ENCODE results near the gene ZBTB4. TPM values are rescaled to one million over a fixed set of nuclear protein-coding genes. Genes with fewer than 3 reads are reported as not detected.
A peak's percentile ranks its signal among the peaks of the same experiment; 100 is the strongest.

Gene ZBTB4
- 20.2 and 20.3 TPM in 2 replicates for total RNA-seq

GRCh38 chr17:7479213-7480088, at the start of gene ZBTB4:
Gene ZBTB4, minus strand, starts transcription at chr17:7479631. Its CDS starts 12,830 bp downstream, at chr17:7466801.
- H3K9me3 Mint-ChIP-seq, result no peaks in the 10 kb centered on the region
- H3K36me3 Mint-ChIP-seq (ENCODE audit: low read depth), result peaks cover 4% of the 10 kb centered on the region
- DNase-seq (ENCODE audit: low spot score), result peak; percentile 55
- peak within 1 kb of the TSS; percentile 92 for H3K4me3 Mint-ChIP-seq (ENCODE audit: low read depth)
- H3K4me1 Mint-ChIP-seq (ENCODE audit: low read depth), result peaks cover 47% of the 10 kb centered on the region
- H3K27me3 Mint-ChIP-seq (ENCODE audit: low read depth), result no peaks in the 10 kb centered on the region
- peak within 1 kb of the TSS; percentile 76 for H3K27ac Mint-ChIP-seq
- intact Hi-C loops (cut with micrococcal nuclease), result loop anchor here (10.0 kb wide), 2 partner anchors 205 to 355 kb away; partner anchors contain the start of genes KDM6B, TP53 and WRAP53

GRCh38 chr17:7528842-7529241, 49.4 kb upstream of the ZBTB4 start:
- Mint-ChIP-seq H3K36me3 (ENCODE audit: low read depth) (peaks cover 3% of the 10 kb centered on the region), H3K27me3 (ENCODE audit: low read depth) (peaks cover 2% of the 10 kb centered on the region)
- DNase-seq (ENCODE audit: low spot score), result no peak

GRCh38 chr17:7523033-7523432, 43.6 kb upstream of the ZBTB4 start:
- Mint-ChIP-seq H3K4me3 (ENCODE audit: low read depth) (no peak overlapping the region), H3K4me1 (ENCODE audit: low read depth) (peaks cover 6% of the 10 kb centered on the region), H3K9me3 (peaks cover 13% of the 10 kb centered on the region), H3K27ac (no peak overlapping the region), H3K27me3 (ENCODE audit: low read depth) (no peaks in the 10 kb centered on the region), H3K36me3 (ENCODE audit: low read depth) (peaks cover 3% of the 10 kb centered on the region)
- intact Hi-C loops (cut with micrococcal nuclease), result loop anchor here (2.0 kb wide), 1 partner anchor 38 kb away; the partner anchor contains the start of gene SENP3
- DNase-seq (ENCODE audit: low spot score), result peak; percentile 26

More at GRCh38 chr17:7528842-7529241, 49.4 kb upstream of the ZBTB4 start:
- Mint-ChIP-seq H3K4me1 (ENCODE audit: low read depth) (no peaks in the 10 kb centered on the region), H3K27ac (no peak overlapping the region), H3K9me3 (peaks cover 27% of the 10 kb centered on the region), H3K4me3 (ENCODE audit: low read depth) (no peak overlapping the region)
- intact Hi-C loops (cut with micrococcal nuclease), result no loop called here

- intact Hi-C loops (cut with micrococcal nuclease), result no loop called here
- peaks cover 5% of the 10 kb centered on the region for H3K4me1 Mint-ChIP-seq (ENCODE audit: low read depth)
These were observed 36.6 kb upstream of the ZBTB4 start for GRCh38 chr17:7515911-7516610.

GRCh38 chr17:7513850-7514419, 34.5 kb upstream of the ZBTB4 start:
- DNase-seq (ENCODE audit: low spot score), result no peak
- peaks cover 5% of the 10 kb centered on the region for H3K4me1 Mint-ChIP-seq (ENCODE audit: low read depth)
- H3K9me3 Mint-ChIP-seq, result no peaks in the 10 kb centered on the region
- H3K4me3 Mint-ChIP-seq (ENCODE audit: low read depth), result no peak overlapping the region
- H3K36me3 Mint-ChIP-seq (ENCODE audit: low read depth), result peaks cover 60% of the 10 kb centered on the region
- H3K27me3 Mint-ChIP-seq (ENCODE audit: low read depth), result no peaks in the 10 kb centered on the region
- H3K27ac Mint-ChIP-seq, result peak overlapping the region; percentile 25
- intact Hi-C loops (cut with micrococcal nuclease), result loop anchor here (1.0 kb wide), 1 partner anchor 47 kb away; the partner anchor contains the start of gene SENP3

More at GRCh38 chr17:7515911-7516610, 36.6 kb upstream of the ZBTB4 start:
- Mint-ChIP-seq H3K9me3 (no peaks in the 10 kb centered on the region), H3K4me3 (ENCODE audit: low read depth) (no peak overlapping the region), H3K27ac (no peak overlapping the region), H3K27me3 (ENCODE audit: low read depth) (no peaks in the 10 kb centered on the region), H3K36me3 (ENCODE audit: low read depth) (peaks cover 40% of the 10 kb centered on the region)
- no peak for DNase-seq (ENCODE audit: low spot score)

GRCh38 chr17:7512824-7513540, 33.6 kb upstream of the ZBTB4 start:
- H3K4me3 Mint-ChIP-seq (ENCODE audit: low read depth), result no peak overlapping the region
- H3K9me3 Mint-ChIP-seq, result no peaks in the 10 kb centered on the region
- DNase-seq (ENCODE audit: low spot score), result no peak
- peaks cover 5% of the 10 kb centered on the region for H3K4me1 Mint-ChIP-seq (ENCODE audit: low read depth)
- intact Hi-C loops (cut with micrococcal nuclease), result no loop called here
- peaks cover 69% of the 10 kb centered on the region for H3K36me3 Mint-ChIP-seq (ENCODE audit: low read depth)
- no peak overlapping the region for H3K27ac Mint-ChIP-seq
- no peaks in the 10 kb centered on the region for H3K27me3 Mint-ChIP-seq (ENCODE audit: low read depth)

GRCh38 chr17:7512105-7512504, 32.7 kb upstream of the ZBTB4 start:
- H3K36me3 Mint-ChIP-seq (ENCODE audit: low read depth), result peaks cover 77% of the 10 kb centered on the region
- no peak for DNase-seq (ENCODE audit: low spot score)
- no peaks in the 10 kb centered on the region for H3K9me3 Mint-ChIP-seq
- H3K27me3 Mint-ChIP-seq (ENCODE audit: low read depth), result no peaks in the 10 kb centered on the region
- intact Hi-C loops (cut with micrococcal nuclease), result no loop called here
- no peak overlapping the region for H3K4me3 Mint-ChIP-seq (ENCODE audit: low read depth)
- H3K27ac Mint-ChIP-seq, result no peak overlapping the region
- peaks cover 5% of the 10 kb centered on the region for H3K4me1 Mint-ChIP-seq (ENCODE audit: low read depth)

GRCh38 chr17:7511108-7511507, 31.7 kb upstream of the ZBTB4 start:
- DNase-seq (ENCODE audit: low spot score), result no peak
- intact Hi-C loops (cut with micrococcal nuclease), result no loop called here
- Mint-ChIP-seq H3K27me3 (ENCODE audit: low read depth) (no peaks in the 10 kb centered on the region), H3K4me3 (ENCODE audit: low read depth) (no peak overlapping the region), H3K36me3 (ENCODE audit: low read depth) (peaks cover 84% of the 10 kb centered on the region), H3K27ac (no peak overlapping the region), H3K4me1 (ENCODE audit: low read depth) (peaks cover 5% of the 10 kb centered on the region), H3K9me3 (no peaks in the 10 kb centered on the region)

- Mint-ChIP-seq H3K4me3 (ENCODE audit: low read depth) (no peak overlapping the region), H3K9me3 (no peaks in the 10 kb centered on the region), H3K36me3 (ENCODE audit: low read depth) (peaks cover 90% of the 10 kb centered on the region), H3K27me3 (ENCODE audit: low read depth) (no peaks in the 10 kb centered on the region), H3K27ac (no peak overlapping the region), H3K4me1 (ENCODE audit: low read depth) (peaks cover 5% of the 10 kb centered on the region)
- no peak for DNase-seq (ENCODE audit: low spot score)
- intact Hi-C loops (cut with micrococcal nuclease), result no loop called here
These were observed 30.5 kb upstream of the ZBTB4 start for GRCh38 chr17:7509937-7510336.

GRCh38 chr17:7508846-7509245, 29.4 kb upstream of the ZBTB4 start:
- Mint-ChIP-seq H3K27ac (no peak overlapping the region), H3K27me3 (ENCODE audit: low read depth) (no peaks in the 10 kb centered on the region), H3K36me3 (ENCODE audit: low read depth) (peaks cover 90% of the 10 kb centered on the region), H3K4me3 (ENCODE audit: low read depth) (no peak overlapping the region), H3K9me3 (no peaks in the 10 kb centered on the region), H3K4me1 (ENCODE audit: low read depth) (peaks cover 5% of the 10 kb centered on the region)
- no peak for DNase-seq (ENCODE audit: low spot score)
- intact Hi-C loops (cut with micrococcal nuclease), result no loop called here

- no peak overlapping the region for H3K27ac Mint-ChIP-seq
- no peaks in the 10 kb centered on the region for H3K27me3 Mint-ChIP-seq (ENCODE audit: low read depth)
- no peaks in the 10 kb centered on the region for H3K9me3 Mint-ChIP-seq
- intact Hi-C loops (cut with micrococcal nuclease), result no loop called here
- no peak overlapping the region for H3K4me3 Mint-ChIP-seq (ENCODE audit: low read depth)
- no peaks in the 10 kb centered on the region for H3K4me1 Mint-ChIP-seq (ENCODE audit: low read depth)
- DNase-seq (ENCODE audit: low spot score), result no peak
- H3K36me3 Mint-ChIP-seq (ENCODE audit: low read depth), result peaks cover 90% of the 10 kb centered on the region
These were observed 28.7 kb upstream of the ZBTB4 start for GRCh38 chr17:7508145-7508544.

- intact Hi-C loops (cut with micrococcal nuclease), result no loop called here
- peaks cover 85% of the 10 kb centered on the region for H3K36me3 Mint-ChIP-seq (ENCODE audit: low read depth)
- H3K9me3 Mint-ChIP-seq, result no peaks in the 10 kb centered on the region
- H3K27me3 Mint-ChIP-seq (ENCODE audit: low read depth), result no peaks in the 10 kb centered on the region
- no peak overlapping the region for H3K4me3 Mint-ChIP-seq (ENCODE audit: low read depth)
- H3K4me1 Mint-ChIP-seq (ENCODE audit: low read depth), result no peaks in the 10 kb centered on the region
- no peak for DNase-seq (ENCODE audit: low spot score)
- no peak overlapping the region for H3K27ac Mint-ChIP-seq
These were observed 24.1 kb upstream of the ZBTB4 start for GRCh38 chr17:7503521-7503920.

Measured in activated T-helper 2 cell treated with anti-CD3 and anti-CD28 coated beads, Interferon-gamma antibody, Interleukin-2, Interleukin-4, amounts not matched to agents 10 μg/mL and 5 μg/mL and 100 μg/mL, durations not matched to agents 14 hours and 24 hours and 36 hours (primary cell).